ENCODE data around the gene RAD52.

Gene RAD52

DNA sequence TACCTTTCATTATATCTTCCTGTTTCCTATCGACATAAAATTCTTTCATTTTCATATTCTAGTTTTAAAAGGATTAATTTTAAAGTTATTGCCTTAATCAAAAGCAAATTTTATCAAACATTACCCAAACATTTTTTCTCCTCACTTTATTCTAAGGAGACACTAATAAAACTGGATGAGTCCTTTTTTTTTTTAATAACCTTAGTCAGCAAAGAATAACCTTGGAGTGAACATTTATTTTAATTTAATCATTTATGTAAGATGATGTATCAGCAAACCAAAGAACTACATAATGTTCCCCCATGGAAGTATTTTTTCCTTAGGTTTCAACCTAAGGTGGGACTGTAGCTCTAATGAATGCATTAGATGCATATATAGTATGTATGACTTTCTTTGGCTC is 83.9 kb downstream of the RAD52 start:
- no peak for DNase-seq

DNA sequence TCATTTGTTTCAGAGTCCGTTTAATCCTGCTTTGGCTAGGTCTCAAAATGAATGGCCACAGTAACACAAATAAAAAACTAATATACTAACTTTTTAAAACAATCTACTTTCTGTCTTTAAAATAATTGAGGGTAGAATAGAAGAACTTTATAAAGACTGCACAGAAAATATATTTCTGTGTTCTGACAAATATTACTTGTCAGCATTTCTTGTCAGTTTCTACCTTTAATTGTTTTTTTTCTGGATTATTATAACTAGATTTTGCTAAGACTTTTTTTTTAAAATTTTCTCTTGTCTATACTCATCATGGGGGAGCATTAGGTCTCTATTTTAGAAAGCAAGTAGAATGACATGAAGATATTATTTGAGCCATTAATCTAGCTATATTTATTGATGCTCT is 86.2 kb downstream of the RAD52 start:
- no peak for DNase-seq

DNA sequence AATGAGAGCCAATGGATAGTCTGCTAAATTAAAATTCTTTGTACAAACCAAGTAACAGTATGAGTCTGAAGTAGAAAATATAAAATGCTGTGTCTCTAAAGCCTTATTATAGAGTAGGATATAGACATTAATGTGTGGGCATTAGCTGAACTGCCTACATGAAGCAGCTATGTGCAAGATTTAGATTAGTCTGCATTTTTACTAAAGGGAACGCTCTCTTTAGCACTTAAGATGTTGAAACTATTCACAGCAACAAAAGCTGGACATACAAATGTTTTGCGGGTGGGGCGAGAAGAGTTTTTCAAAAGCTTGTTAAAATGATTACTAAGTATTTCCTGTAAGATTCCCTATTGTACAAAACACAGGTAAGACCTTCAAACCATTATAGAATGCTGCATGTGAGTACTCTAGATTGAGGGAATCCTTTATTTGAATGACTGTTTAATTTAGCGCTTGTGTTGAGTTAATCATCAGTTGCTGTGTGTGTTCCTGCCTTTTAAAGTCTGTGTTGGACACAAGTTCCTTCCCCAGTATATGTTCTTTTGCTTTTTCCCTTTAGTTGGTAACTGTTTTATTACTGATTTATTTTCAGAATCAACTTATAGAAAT is 87.1 kb downstream of the RAD52 start:
- no peak for DNase-seq

Data from activated CD4-positive, alpha-beta T cell treated with anti-CD3 and anti-CD28 coated beads for 4 hours (primary cell).